GM21526 (cell line): ENCODE data around the gene CBARP.

Experiments
- ATAC-seq: cut with Tn5 transposase; IDR thresholded peaks from one replicate; pipeline ENCODE4 v1.9.1; 2021; ENCODE audit warnings: moderate library complexity; ENCODE audit not compliant: unreplicated experiment, low FRiP score

Gene CBARP, protein sequence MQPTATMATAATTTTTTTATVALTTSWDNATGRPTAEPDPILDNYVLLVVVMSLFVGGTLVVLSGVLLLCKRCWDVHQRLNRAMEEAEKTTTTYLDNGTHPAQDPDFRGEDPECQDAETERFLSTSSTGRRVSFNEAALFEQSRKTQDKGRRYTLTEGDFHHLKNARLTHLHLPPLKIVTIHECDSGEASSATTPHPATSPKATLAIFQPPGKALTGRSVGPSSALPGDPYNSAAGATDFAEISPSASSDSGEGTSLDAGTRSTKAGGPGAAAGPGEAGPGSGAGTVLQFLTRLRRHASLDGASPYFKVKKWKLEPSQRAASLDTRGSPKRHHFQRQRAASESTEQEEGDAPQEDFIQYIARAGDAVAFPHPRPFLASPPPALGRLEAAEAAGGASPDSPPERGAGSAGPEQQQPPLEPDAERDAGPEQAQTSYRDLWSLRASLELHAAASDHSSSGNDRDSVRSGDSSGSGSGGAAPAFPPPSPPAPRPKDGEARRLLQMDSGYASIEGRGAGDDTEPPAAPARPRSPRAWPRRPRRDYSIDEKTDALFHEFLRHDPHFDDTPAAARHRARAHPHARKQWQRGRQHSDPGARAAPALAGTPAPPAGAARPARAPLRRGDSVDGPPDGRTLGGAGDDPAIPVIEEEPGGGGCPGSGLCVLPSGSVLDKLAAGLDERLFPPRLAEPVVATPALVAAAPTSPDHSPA

DNA sequence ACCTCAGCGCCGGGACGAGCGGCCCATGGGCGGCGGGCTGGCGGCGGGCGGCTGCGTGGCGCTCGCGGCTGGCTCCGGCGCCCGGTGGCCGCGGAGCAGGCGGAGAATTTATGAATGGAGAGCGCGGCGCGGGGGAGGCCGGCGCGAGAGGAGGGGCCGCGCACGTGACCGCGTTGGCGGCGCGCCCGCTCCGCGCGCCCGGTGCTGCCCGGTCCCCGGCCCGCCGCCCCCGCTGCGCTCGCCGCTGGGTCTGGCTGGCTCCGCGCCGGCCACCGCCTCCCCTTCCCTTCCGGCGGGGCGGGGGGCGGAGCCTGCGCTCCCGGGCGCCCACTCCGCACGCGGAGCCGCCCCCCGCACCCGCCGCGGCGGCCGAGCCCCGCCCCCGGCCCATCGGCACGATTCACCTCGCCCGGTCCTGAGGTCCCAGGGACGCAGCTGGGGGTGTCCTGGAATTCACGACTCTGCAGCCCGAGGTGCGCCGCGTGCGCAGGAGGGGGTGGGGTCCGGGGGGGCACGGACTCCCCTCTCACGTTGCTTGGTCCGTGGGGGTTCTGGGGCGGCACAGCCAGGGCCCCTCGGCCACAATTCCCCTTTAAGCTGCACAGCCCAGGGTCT, at the start of gene CBARP:
Gene CBARP (minus strand): TSS at position 252 of the 615 bp plus-strand sequence. CDS start 1,905 bp downstream, outside the sequence.
- no peak for ATAC-seq

DNA sequence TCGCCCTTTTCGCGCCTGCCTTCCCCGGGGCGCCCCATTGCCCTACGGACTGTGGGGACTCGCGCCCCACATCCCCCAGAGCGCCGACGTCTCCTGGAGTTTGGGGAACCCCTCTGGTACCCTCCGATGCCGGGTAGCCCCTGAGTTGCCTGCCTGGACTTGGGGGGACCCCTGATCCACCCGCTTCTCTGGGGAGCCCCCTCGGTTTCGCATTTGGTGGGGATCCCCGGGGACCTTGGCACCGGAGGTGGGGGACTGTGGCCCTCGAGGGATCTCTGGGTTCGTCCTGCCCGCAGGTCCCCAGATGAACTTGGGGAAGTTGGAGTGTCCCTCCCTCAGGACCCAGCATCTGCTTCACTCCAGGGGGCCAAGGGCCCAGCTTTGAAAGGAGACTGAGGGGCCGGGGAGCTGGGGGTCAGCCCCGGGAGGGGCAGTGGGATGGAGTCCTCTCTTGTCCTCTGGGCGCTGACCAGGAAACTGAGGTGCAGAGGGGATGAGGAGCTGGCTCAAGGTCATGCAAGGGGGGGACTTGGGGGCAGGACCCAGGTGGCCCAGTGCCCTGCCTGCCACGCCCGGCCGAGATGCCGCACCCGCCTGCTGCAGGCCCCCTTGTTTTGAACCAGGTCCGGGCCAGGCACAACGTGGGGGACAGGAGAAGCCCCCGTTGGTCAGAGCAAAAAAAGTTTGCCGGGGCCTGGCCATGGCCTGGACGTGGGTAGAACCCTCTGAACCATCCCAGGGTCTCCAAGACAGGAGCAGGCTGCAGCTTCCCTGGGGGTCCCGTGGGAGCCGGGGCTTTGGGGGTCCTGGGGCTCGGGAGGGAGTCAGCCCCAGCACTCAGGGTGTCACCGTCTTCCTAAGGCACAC, 48.9 kb upstream of the CBARP start:
- no peak for ATAC-seq

DNA sequence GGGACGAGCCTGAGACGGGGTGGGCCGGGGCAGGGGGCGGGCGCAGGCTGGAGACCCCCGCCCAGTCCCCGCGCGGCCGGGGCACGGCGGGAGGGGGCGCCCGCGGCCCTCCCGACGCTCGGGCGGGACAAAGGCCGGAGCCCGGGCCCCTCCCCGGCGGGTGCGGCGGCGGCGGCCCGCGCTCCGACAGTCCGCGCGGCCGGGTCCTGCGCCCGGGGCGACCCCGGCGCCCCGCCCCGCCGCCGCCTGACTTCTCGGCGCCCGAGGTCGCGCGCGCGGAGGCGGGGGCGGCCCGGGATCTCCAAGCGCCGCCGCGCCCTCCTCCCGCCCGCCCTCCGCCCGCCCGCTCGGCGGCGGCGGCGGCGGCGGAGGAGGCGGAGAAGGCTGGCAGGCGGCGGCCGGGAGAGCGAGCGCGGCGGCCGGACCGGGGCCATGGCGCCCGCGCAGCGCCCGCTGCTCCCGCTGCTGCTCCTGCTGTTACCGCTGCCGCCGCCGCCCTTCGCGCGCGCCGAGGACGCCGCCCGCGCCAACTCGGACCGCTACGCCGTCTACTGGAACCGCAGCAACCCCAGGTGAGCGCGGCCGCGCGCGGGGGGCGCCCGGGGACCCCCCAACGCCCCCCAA, 48.0 kb upstream of the CBARP start, which contains the start of gene EFNA2:
Gene EFNA2 (plus strand): TSS at position 137 of the 624 bp plus-strand sequence. CDS start 296 bp downstream, at position 433.
- ATAC-seq = no peak

DNA sequence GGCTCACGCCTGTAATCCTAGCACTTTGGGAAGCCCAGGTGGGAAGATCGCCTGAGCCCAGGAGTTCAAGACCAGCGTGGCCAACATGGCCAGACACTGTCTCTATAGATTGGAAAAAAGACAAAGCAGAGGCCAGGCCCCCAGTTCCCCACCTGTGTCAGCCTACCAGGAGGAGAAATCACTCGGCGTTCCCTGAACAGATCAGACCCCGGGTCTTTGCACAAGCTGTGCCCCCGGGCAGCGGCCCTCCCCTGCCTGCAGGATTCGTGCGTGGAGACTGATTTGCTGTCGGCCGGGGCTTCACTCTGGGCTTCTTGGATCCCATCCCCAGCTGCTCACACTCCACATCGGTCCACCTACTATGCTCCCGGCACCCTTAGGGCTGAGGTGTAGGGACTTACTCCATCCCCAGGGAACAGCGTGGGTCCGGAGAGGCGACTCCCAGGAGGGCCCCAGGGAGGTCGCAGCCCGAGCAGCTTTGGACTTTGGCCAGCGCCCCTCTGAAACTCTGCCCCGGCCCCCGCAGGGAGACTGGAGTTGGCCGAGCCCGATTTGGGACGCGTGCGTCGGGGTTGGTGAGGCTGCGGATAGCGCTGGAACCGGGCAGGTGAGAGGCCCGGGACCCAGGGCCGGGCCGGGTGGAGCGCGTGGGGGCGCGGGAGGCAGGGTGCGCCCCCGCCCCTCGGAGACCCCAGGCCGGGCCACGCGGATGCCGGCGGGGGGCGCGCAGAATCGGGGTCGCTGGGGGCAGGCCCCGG, 47.4 kb upstream of the CBARP start:
- ATAC-seq = no peak

DNA sequence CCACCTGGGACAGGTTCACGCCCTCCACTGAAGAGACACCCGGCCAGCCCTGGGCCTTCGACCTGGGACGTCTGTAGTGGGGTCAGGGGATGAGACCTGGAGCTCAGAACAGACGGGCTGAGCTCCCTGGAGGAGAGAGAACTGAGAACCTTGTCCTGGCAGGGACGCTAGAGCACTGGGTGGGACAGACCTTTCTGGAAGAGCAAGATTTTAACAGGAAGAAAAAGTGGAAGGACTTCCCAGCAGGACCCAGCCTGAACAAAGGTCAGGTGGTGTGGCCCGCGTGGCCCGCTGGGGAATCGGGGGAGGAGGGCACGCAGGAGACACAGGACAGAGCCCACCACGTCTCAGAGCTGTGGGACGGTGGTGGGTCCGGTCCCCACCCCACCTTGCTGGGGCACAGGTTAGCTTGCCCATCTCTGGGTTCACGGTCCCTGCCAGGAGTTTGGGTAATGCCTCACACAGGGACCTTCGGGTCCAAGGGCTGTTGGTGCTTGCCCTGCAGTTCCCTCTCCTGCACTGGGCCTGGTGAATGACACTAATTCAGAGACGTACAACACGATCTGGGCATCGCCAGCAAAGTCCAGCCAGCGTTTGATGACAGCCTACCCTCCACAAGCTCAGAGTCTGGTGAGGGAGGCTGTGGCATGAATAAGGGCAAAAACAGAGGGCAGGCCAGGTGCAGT, 46.6 kb upstream of the CBARP start:
- ATAC-seq = no peak

DNA sequence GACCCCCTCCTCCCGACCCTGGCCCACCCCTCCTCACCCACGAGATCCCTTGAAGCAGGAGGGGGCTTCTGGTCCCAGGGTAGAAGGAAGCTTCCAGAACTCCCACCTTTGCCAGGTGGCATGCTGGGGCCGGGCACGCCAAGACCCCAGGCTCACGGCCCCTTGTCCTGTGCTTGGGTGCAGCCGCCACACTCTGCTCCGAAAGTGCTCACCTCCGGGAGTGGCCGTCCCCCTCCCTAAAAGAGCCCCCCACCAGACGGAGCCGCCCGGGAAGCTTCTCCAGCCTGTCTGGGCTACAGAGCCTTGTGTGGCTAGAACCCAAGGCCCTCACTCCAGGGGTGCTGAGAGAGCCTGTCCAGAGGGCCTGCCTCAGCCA, 46.1 kb upstream of the CBARP start:
- ATAC-seq = no peak

DNA sequence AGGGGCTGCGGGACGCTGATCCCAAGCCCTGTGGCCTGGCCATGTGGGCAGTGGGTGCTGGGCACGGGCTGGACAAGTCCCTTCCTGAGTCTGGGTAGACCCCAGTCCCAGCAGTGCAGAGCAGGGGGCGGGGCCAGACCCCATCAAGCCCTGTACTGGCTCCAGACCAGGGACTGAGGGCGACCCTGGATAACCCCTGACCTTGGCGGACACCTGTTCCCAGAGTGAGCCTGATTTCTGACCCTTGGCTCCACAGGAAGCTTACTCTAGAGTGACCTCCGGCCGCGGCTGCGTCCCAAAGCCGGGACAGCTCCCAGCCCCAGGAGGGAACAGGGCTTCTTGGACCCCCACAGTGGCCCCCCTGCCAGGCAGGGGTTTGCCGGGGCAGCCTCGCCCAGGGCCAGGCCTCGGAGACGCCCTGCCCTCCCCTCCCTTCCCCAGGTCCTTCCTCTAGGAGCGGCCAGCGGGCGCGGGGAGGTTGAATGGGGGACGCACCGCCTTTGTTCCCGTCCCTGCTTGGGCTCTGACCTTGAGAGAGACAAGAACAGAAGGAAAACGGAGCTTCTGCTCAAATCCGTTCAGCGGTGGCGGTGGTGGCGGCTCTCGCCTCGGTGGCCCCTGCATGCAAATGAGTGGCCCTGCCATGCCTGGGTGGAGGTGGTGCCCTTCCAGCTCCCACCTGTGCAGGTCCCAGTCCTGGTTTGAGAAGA, 45.6 kb upstream of the CBARP start:
- ATAC-seq = no peak

DNA sequence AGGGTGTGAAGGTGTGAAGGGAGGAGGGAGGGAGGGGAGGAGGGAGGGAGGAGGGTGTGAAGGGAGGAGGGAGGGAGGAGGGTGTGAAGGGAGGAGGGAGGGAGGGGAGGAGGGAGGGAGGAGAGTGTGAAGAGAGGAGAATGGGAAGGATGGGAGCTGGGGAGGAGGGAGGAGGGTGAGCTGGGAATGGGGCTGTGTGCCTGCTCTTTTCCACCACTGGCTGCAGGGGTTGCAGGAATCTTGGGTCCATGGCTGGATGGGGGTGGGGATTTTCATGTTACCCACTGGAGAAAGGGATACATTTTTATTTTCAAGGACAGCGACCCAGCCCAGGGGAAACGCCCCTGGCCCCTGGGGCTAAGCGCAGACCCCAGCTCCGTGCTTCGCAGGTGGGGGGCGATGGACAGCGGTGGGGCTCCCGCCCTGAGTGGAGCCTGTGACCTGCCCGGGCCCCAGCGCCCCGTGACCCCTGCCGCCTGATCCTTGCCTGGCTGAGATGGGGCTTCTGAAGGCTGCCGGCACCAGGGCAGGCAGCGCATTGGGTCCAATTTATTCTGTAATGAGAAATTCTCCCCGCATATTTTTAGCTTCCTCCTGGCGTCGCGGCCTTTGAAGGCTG, 44.9 kb upstream of the CBARP start:
- ATAC-seq = no peak

DNA sequence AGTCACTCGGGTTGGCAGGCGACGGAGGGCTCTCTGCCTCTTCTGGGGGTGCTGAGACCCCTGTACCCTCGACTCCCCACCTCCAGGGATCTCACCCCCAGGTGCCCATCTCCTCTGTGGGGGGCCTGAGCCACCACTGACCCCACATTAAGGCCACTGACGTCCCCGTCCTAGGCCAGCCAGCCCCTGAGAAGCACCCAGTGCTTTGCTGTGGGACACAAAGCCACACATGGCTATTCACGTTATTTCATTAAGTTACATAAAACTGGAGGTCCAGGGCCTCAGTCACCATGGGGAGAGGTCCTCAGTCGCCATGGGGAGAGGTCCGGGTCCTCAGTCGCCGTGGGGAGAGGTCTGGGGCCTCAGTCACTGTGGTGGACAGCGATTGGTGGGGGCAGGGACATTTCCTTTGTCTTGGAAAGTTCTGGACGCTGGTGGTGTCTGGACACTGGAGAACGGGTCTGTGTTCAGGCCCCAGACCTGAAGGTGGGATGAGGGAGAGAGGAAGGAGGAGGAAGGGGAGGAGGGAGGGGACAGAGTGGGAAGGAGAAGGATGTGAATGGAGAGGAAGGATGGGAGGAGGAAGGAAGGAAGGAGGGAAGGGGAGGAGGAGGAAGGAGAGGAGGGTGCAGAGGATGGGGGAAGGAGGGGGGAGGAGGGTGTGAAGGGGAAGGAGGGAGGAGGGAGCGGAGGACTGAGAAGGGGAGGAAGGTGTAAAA, 43.9 kb upstream of the CBARP start:
- ATAC-seq = no peak

DNA sequence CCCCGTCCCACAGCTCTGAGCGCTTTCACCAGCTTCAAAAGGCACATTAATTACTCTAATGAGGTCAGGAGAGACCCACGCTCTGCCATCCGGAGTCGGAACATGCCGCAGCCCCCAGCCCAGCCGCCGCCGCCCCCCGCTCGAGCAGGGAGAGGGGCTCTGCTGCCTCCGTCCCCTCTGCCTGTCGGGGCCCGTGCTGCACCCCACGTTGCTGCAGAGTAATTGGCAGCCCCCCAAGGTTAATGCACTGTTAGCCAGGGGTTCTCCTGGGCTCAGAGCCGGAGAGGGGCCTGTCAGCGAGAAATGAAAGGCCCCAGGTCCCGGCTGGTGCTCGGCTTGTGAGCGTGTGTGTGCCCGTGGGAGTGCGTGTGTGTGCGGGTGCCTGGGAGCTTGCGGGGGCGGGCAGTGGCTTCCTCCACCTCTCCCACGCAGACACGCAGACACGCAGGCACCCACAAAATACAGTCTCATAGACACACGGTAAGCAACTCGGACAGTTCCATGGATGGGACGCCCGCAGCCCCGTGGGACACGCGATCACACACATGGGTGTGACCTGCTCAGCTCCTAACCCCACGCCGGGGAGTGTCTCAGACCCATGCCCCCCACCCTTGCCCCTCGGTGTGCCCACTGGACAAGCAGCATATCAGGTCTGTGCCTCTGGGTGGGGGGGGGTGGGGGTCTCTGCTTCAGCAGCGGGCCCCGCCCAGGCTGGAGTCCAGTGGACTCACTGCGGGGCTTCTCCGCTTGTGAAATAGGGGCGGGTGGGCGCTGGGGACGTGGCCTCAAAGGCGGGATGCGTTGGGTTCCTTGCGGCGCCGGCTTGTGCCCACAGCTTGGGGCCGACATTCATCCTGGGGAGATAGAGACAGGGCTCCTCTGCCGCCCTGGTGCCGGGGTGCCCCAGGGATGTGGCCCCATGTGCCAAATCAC, 43.1 kb upstream of the CBARP start:
- no peak for ATAC-seq

DNA sequence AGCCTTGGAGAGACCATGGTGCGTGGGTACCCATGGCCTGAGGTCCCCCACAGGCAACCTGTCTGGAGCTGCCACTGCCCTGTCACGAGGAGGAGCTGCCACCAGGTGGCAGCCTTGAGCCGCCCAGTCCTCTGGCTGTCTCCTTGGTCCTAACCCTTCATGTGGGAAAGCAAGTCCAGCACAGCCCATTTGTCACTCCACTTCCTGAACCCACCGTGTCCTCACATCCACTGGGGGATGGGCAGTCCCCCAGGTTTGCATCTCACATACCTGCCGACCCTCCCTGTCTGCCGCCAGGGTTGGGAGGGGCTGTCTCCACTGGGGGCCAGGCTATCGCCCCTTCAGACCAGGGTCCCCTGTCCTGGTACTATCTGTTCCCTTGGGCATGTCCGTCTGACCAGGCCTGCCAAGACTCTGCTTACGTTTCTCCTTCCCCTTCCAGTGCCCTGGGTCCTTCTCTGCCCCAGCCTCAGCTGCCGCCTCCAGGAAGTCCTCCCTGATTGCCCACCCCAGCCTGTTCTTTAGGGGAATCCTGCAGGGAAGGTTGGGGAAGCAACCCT, 42.1 kb upstream of the CBARP start:
- ATAC-seq = no peak

DNA sequence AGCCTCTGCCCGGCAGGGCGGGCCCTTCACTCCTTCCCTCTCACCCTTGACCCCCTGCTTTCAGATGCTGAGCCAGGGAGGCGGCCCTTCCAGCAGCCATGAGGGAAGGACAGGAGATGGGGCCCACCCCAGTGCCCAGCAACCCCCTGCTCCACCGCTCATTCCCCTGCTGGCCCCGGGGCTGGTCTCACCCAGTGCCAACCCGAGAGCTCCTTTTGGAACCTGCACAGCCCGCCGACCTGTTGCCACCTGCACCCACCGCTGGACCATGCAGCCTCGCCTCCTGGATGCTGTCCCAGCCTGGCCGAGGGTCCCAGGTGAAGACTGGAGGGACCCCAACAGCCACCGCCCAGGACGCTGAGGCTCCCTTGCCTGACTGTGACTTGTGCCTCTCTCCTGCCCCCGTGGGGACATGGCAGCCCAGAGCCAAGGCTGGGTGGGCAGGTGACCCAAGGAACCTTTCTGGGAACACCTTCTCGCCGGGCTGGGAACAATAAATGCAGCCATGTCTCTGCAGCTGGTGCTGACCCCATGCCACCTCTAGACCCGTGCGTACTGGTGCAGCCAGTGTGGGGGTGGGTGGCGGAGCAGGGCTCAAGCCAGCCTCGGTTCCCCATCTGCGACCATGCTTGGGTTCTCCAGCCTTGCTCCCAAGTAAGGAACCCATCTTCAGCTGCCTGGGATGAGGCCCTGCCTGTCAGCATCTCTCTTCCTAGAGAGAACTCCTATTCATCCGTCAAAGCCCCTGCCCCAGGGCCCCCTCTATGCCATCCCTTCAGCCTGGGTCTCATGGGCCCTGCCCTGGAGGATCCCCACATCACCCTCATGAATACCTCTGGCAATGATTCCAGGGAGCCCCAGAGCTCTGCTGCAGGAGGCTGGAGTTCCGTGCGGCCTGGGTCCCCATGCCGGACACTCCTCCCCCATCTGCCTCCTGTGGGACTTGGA, 41.2 kb upstream of the CBARP start:
- ATAC-seq = no peak

DNA sequence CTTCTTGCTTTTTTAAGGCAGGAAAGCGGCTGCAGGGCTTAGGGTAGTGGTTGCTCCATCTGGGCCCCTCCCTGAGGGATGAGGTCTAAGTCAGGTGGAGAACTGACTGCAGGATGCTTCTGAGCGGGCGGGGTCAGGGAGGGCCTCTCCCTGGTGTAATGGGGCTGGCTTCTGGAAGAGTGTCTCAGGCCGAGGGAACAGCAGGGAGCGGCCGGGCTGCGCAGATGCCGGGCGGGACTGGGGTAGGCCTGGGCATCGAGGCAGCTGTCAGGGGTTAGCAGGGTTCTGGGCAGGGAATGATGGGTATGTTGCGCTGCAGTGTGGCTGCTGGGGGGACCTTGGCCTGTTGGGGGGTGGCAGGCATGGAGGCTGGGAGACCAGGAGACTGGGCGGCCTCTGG, 40.3 kb upstream of the CBARP start:
- no peak for ATAC-seq

DNA sequence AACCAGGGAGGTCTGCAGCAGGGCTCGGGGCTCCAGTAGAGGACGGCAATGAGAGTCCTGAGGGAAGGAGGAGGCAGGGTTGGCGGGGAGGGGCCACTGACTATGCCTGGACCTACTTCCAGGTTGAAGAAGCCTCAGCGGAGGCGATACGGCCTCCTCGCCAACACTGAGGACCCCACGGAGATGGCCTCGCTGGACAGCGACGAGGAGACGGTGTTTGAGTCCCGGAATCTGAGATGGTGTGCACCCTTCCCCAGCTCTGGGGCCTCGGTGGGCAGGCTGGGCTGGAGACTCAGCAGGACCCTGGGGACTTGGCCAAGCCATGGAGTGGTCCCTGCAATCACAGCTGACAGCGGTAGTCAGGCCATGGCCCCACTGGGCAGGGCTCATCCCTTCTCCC, 39.3 kb upstream of the CBARP start:
- no peak for ATAC-seq

DNA sequence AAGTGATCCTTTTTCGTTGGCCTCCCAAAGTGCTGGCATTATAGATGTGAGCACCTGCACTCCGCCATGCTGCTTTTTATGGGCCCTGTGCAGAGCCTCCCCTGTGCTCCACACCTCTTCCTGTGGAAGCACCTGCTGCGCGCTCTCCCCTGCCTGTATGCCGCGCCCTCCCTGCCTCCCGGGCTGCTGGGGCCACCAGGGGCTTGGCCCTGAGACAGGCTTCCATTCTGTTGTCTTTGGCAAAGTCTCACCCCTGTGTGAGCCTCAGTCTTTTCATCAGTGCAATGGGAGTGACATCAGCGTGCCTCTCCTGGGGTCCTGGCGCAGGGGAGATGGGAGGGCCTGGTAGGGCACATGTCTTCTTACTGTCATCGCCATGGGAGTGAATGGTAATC, 38.8 kb upstream of the CBARP start:
- no peak for ATAC-seq
